ENCODE data around the gene DSCAML1. TPM values are rescaled to one million over a fixed set of nuclear protein-coding genes. Genes with fewer than 3 reads are reported as not detected.

Gene DSCAML1
- total RNA-seq, 1 experiment from 2014 or later = 0.15 TPM

- H3K23ac ChIP-seq (ENCODE audit: insufficient read length, low read depth, low read length) = no peak overlapping the region
- Mint-ChIP-seq H3K4me1 (peaks cover 25 to 38% of the 10 kb centered on the region in 2 experiments), H3K4me3 (peak overlapping the region in 1 of 2 experiments; percentile 53; a peak in 1 of 5 replicates), H3K9me3 (no peaks in the 10 kb centered on the region; a peak in 1 of 5 replicates), H3K27me3 (ENCODE audit: low read depth) (peaks cover 23% of the 10 kb centered on the region), H3K36me3 (ENCODE audit: insufficient read depth in 1 of 3, low read depth in 3 of 3) (no peaks in the 10 kb centered on the region; a peak in 1 of 7 replicates), H3K27ac (no peak overlapping the region)
- H3K56ac ChIP-seq (ENCODE audit: insufficient read length, low read depth, low read length) = no peak overlapping the region
- H3K18ac ChIP-seq (ENCODE audit: insufficient read length, low read depth, low read length) = no peak overlapping the region
- H3K4me2 ChIP-seq (ENCODE audit: insufficient read depth, insufficient read length, low read length) = no peak overlapping the region
- H2BK20ac ChIP-seq (ENCODE audit: low read depth, low read length, poor library complexity, severe bottlenecking) = no peak overlapping the region
- H4K5ac ChIP-seq (ENCODE audit: insufficient read length, low read depth, low read length) = no peak overlapping the region
- H2BK12ac ChIP-seq (ENCODE audit: insufficient read length, low read depth, low read length) = no peak overlapping the region
- TF ChIP-seq CTCF (conservative IDR thresholded peaks at IDR 0.05) = no peak
- no peak overlapping the region for H3K14ac ChIP-seq (ENCODE audit: insufficient read depth, low read length)
- H3K79me2 ChIP-seq (ENCODE audit: insufficient read depth, low read length) = no peaks in the 10 kb centered on the region
- no CpG with 5 or more reads among the region's 22 CpGs for WGBS (ENCODE audit: extremely low coverage, insufficient read length, low lambda C conversion rate)
- H3K23me2 ChIP-seq (ENCODE audit: insufficient read length, low read depth, low read length, poor library complexity, severe bottlenecking) = no peaks in the 10 kb centered on the region
- H3T11ph ChIP-seq (ENCODE audit: low read length) = no peak overlapping the region
- H3K9me3 ChIP-seq (ENCODE audit: control insufficient read depth, low read depth, low read length) = no peaks in the 10 kb centered on the region
- H3K4ac ChIP-seq (ENCODE audit: low read depth, low read length) = no peak overlapping the region
- DNase-seq = no peak
- no peak overlapping the region for H3K9ac ChIP-seq (ENCODE audit: extremely low read depth, insufficient read length, low read length)
- no peak overlapping the region for H2BK120ac ChIP-seq (ENCODE audit: low read depth, low read length, poor library complexity, severe bottlenecking)
- no peak overlapping the region for H4K91ac ChIP-seq (ENCODE audit: insufficient read length, low read depth, low read length)
- no peak overlapping the region for H2BK5ac ChIP-seq (ENCODE audit: insufficient read length, low read length)
- no peak overlapping the region for H4K8ac ChIP-seq (replicated peaks; ENCODE audit: insufficient read length, low read depth, low read length)
- no peak overlapping the region for H2BK15ac ChIP-seq (ENCODE audit: low read depth, low read length)
- no peaks in the 10 kb centered on the region for H4K20me1 ChIP-seq (ENCODE audit: control insufficient read depth, insufficient read depth, insufficient read length)
- H2AK5ac ChIP-seq (ENCODE audit: insufficient read length, low read length) = no peak overlapping the region
- H2AFZ ChIP-seq (ENCODE audit: low read length) = no peak overlapping the region
- H3K27me3 ChIP-seq (ENCODE audit: insufficient read depth, low read length) = no peaks in the 10 kb centered on the region
- H3K4me1 ChIP-seq (ENCODE audit: insufficient read depth, low read length) = peaks cover 5% of the 10 kb centered on the region; the same call in 1 of the 2 replicates
- no peaks in the 10 kb centered on the region for H3K79me1 ChIP-seq (ENCODE audit: insufficient read depth, low read depth, low read length, poor library complexity, severe bottlenecking)
- no peak overlapping the region for H3K27ac ChIP-seq (ENCODE audit: insufficient read length, low read depth, low read length)
Observed at GRCh38 chr11:117502015-117502778, 294.8 kb downstream of the DSCAML1 start.

Data from H9 (cell line).